Heart left ventricle (tissue), 16 donors: ENCODE results near the gene C16orf92. TPM values are rescaled to one million over a fixed set of nuclear protein-coding genes. Genes with fewer than 3 reads are reported as not detected.

Experiments used
- ATAC-seq, 4 donors: fragments of 200-7000 bp; cut with Tn5 transposase; one replicate each; pipeline ENCODE4 v1.9.1; 2020 to 2022; ENCODE audit warnings: moderate library complexity in 4 of 4, mild to moderate bottlenecking in 3 of 4, moderate number of reproducible peaks in 1 of 4
- DNase-seq, 5 donors: peaks; one replicate each; pipeline ENCODE4 v3.0.0-alpha.2; 2020
- H3K27ac ChIP-seq, 12 donors: fragments of 200-600 bp; sonication (generic) in 4 of 12; one replicate each; pipeline versions ENCODE4 v1.5.0 to v1.8.0; 2016 to 2022; ENCODE audit warnings: mild to moderate bottlenecking in 2 of 12
- H3K27me3 ChIP-seq, 9 donors: fragments of 200-600 bp; sonication (generic) in 2 of 9; one replicate each; pipeline versions ENCODE4 v1.5.1 to v1.8.0; 2016 to 2022; ENCODE audit warnings: mild to moderate bottlenecking in 3 of 9
- H3K36me3 ChIP-seq, 9 donors: fragments of 200-600 bp; sonication (generic) in 2 of 9; one replicate each; pipeline versions ENCODE4 v1.5.0 to v1.8.0; 2018 to 2022; ENCODE audit warnings: mild to moderate bottlenecking in 2 of 9
- H3K4me1 ChIP-seq, 12 donors: fragments of 200-600 bp; sonication (generic) in 4 of 12; one replicate each; pipeline versions ENCODE4 v1.5.0 to v1.8.0; 2016 to 2022; ENCODE audit warnings: mild to moderate bottlenecking in 3 of 12
- H3K4me3 ChIP-seq, 12 donors: fragments of 200-600 bp; sonication (generic) in 4 of 12; one replicate each; pipeline versions ENCODE4 v1.5.0 to v1.8.0; 2017 to 2022; ENCODE audit warnings: mild to moderate bottlenecking in 9 of 12, moderate library complexity in 4 of 12
- H3K9me3 ChIP-seq, 12 donors: fragments of 200-600 bp; sonication (generic) in 4 of 12; one replicate each; pipeline versions ENCODE4 v1.5.0 to v1.8.0; 2016 to 2022; ENCODE audit warnings: mild to moderate bottlenecking in 1 of 12
- CTCF ChIP-seq, 12 donors: fragments of 200-600 bp; sonication (generic) in 4 of 12; IDR thresholded peaks; one replicate each; pipeline versions ENCODE4 v1.5.0 to v1.8.0; 2018 to 2022; ENCODE audit warnings: antibody characterized with exemption in 12 of 12, mild to moderate bottlenecking in 5 of 12
- POLR2A ChIP-seq, 2 donors: fragments of 450-650 bp; IDR thresholded peaks; one replicate each; pipeline ENCODE4 v1.6.1; 2017; ENCODE audit warnings: antibody characterized with exemption in 2 of 2, mild to moderate bottlenecking in 2 of 2, moderate library complexity in 2 of 2
- WGBS, 4 donors: extraction: QIAGEN DNeasy Blood & Tissue Kit in 2 of 4; methylation state at CpG; one replicate each; pipeline versions ENCODE4 v1.1.5 to v1.1.7; 2013 to 2018; 5-methylcytosine and 5-hydroxymethylcytosine counted together
- intact Hi-C, 10 donors: fragments of 100-400 bp; cut with DNase I; formaldehyde crosslinking; loops; one replicate each; pipeline versions ENCODE4 v1.11.1 to v1.14.2; 2022
- polyA plus RNA-seq, 2 donors: library from polyadenylated mRNA; stranded (reverse); fragments of 200-250 nt; gene quantifications; one replicate each; pipeline ENCODE4 v1.2.3, GENCODE V29; 2013
- total RNA-seq, 9 donors: library from RNA; depleted of rRNA in 2 of 9; stranded (reverse); fragments of >200 nt in 2 of 9; fragmentation: NEBNext Ultra II Directional in 3 of 9; extraction: Animal tissue kit (Norgen Biotek cat#: 25700) in 3 of 9; gene quantifications; one replicate each; pipeline versions ENCODE4 v1.1.0 to v1.2.4, GENCODE V29; 2016 to 2023
- donor health status: ischemic (EF 13 %, LVEDD 7.1; RV severe dilation, severe dysfunction).
- donor health status: healthy with polysubstance abuse.
- donor health status: DM: no; HTN: yes; CAD: no.
- donor health status: DM: no; HTN: no; CAD: no.
- donor health status: ischemic (EF 25% LVEDD 6.9; RV normal size, moderate dysfunction).
- donor health status: ischemic (EF 25% LVEDD 5.7; RV mildly dilated, moderate dysfunction).
- donor health status: healthy.
- donor health status: DM: yes; HTN: yes; CAD: no.
- donor health status: ischemic (EF 35%, LVEDD 5.7; RV mildly dilated, moderate dysfunction).
- donor health status: nonischemic (EF 11% LVEDD 7.7; RV severe dilation, severe dysfunction).
- donor health status: DM: yes; HTN: yes; CAD: no.
- donor health status: PGD.
- donor health status: ischemic (EF 29% LVEDD 5.4; RV normal size, mild dysfunction).
- donor health status: nonischemic (EF 23%, LVEDD 6.1; RV moderate dilation, normal function).

The C16orf92 gene
- total and polyA plus RNA-seq, 11 donors, result not detected

DNA sequence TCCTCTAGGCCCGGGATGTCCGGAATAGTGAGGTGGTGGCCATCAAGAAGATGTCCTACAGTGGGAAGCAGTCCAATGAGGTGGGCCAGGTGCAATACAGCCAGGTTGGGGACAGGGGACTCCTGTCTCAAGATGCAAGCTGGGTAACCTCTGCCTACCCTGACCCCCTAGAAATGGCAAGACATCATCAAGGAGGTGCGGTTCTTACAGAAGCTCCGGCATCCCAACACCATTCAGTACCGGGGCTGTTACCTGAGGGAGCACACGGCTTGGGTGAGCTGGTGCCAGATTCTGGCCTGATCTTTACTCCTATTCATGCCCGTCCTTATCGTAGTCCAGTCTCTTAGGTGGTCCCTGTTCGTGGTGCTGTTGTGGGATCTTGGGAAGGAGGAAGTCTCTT, 44.9 kb upstream of the C16orf92 start:
- H3K27ac ChIP-seq, result peak overlapping the region; percentile 47 to 99 (median 96)
- no peak for ATAC-seq
- intact Hi-C loops, result loop anchor here in 3 of 10 donors (5.0 kb wide), 3 partner anchors 166 to 669 kb away; partner anchors contain the start of genes MAZ (in 1 of the 3) and PRRT2 (in 1 of the 3)
- peaks cover 0 to 57% (median 55%) of the 10 kb centered on the region in 9 donors for H3K36me3 ChIP-seq
- WGBS, 4 donors, result 89 to 94% (median 90%) methylated on average over 9 of the region's 9 CpGs
- H3K4me3 ChIP-seq, result peak overlapping the region in 6 of 12 donors; percentile 70 to 98 (median 90)
- peaks cover 0 to 57% (median 36%) of the 10 kb centered on the region in 12 donors for H3K4me1 ChIP-seq
- no peak for DNase-seq
- no peaks in the 10 kb centered on the region for H3K9me3 ChIP-seq
- no peaks in the 10 kb centered on the region for H3K27me3 ChIP-seq
- no peak for TF ChIP-seq CTCF (IDR thresholded peaks at IDR 0.05)
- no peak for TF ChIP-seq POLR2A (IDR thresholded peaks at IDR 0.05)

GRCh38 chr16:29978564-29979270, 44.3 kb upstream of the C16orf92 start:
- WGBS, 4 donors, result 72 to 83% (median 77%) methylated on average over 8 to 9 of the region's 9 CpGs
- peak overlapping the region in 11 of 12 donors; percentile 47 to 99 (median 96) for H3K27ac ChIP-seq
- intact Hi-C loops, result loop anchor here in 3 of 10 donors (5.0 kb wide), 3 partner anchors 166 to 669 kb away; partner anchors contain the start of genes MAZ (in 1 of the 3) and PRRT2 (in 1 of the 3)

GRCh38 chr16:29982560-29983419, 40.2 kb upstream of the C16orf92 start:
- Histone ChIP-seq H3K36me3 (peaks cover 6 to 100% (median 100%) of the 10 kb centered on the region in 9 donors), H3K27ac (no peak overlapping the region), H3K9me3 (no peaks in the 10 kb centered on the region), H3K27me3 (no peaks in the 10 kb centered on the region), H3K4me1 (peaks cover 0 to 21% (median 8%) of the 10 kb centered on the region in 12 donors), H3K4me3 (no peak overlapping the region)
- no peak for TF ChIP-seq CTCF (IDR thresholded peaks at IDR 0.05)
- TF ChIP-seq POLR2A (IDR thresholded peaks at IDR 0.05), result no peak
- DNase-seq (no peak), ATAC-seq (no peak)
- intact Hi-C loops, result no loop called here
- WGBS, 4 donors, result 84 to 89% (median 86%) methylated on average over 24 of the region's 24 CpGs

More at GRCh38 chr16:29978564-29979270, 44.3 kb upstream of the C16orf92 start:
- H3K4me1 ChIP-seq, result peaks cover 0 to 57% (median 35%) of the 10 kb centered on the region in 12 donors
- H3K9me3 ChIP-seq, result no peaks in the 10 kb centered on the region
- ATAC-seq (no peak), DNase-seq (no peak)
- H3K4me3 ChIP-seq, result peak overlapping the region in 1 of 12 donors; percentile 90
- TF ChIP-seq POLR2A (IDR thresholded peaks at IDR 0.05), result no peak
- no peak for TF ChIP-seq CTCF (IDR thresholded peaks at IDR 0.05)
- H3K27me3 ChIP-seq, result no peaks in the 10 kb centered on the region
- peaks cover 0 to 64% (median 61%) of the 10 kb centered on the region in 9 donors for H3K36me3 ChIP-seq
